Epidermal melanocyte (primary cell): ENCODE measurements around the gene DSC1.

Experiments
- DNase-seq: peaks from one replicate; pipeline ENCODE4 v3.0.0; 2011; ENCODE audit warnings: low spot score; ENCODE audit not compliant: insufficient read length

Gene DSC1

GRCh38 chr18:31104444-31104843 is 58.2 kb downstream of the DSC1 start:
- DNase-seq: no peak

DNA sequence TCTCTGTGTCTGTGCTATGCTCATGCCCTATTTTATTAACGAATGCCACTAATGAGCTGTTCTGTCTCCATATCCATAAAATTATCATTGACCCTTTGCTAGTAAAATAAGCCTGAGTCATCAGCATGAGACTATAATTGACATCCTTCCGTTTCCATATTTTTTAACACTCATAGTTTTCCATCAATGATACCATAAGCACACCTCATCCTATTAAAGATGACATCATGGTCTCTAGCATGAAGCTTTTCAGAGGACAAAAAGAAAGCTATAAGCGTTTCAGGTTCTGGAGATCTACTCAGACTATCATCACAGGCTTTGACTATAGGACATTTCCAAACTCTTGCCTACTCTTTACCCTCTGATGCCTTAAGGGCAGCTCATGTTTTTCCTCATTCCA is 59.2 kb downstream of the DSC1 start:
- no peak for DNase-seq

GRCh38 chr18:31102941-31103340 is 59.7 kb downstream of the DSC1 start:
- DNase-seq: no peak

DNA sequence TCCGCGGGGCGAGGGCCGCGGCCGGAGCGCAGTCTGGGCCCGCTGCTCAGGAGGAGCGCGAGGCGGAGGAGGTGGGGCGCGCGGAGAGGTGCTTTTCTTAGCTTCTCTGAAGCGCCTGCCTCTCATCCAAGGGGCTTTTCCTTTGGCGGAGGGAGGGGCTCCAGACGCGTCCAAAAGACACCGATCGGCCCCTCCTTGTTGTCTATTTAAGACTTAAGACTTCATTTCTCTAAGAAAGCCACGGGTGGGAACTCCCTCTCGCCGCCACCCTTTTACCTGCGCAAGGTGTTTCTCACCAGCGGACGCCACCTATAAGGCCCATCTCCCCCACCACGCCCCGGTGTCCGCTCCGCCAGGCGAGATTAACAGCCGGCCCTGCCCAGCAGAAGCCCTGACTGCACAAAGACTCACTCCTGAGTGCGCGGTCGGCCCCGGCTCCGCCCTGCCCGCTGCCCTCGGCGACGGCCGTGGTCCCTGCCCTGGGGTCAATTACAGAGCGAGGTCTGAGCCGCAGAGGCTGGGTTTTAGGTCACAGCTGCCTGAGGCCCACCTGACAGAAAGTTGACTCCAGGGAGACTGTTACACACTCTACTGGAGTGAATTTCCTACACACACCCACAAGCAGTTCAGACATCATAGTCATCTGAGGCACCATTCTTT is 60.5 kb downstream of the DSC1 start, which contains the start of gene DSC2:
Gene DSC2, minus strand, starts transcription at position 397 of the 660 bp plus-strand sequence. CDS start 450 bp downstream, outside the sequence.
- DNase-seq: no peak

DNA sequence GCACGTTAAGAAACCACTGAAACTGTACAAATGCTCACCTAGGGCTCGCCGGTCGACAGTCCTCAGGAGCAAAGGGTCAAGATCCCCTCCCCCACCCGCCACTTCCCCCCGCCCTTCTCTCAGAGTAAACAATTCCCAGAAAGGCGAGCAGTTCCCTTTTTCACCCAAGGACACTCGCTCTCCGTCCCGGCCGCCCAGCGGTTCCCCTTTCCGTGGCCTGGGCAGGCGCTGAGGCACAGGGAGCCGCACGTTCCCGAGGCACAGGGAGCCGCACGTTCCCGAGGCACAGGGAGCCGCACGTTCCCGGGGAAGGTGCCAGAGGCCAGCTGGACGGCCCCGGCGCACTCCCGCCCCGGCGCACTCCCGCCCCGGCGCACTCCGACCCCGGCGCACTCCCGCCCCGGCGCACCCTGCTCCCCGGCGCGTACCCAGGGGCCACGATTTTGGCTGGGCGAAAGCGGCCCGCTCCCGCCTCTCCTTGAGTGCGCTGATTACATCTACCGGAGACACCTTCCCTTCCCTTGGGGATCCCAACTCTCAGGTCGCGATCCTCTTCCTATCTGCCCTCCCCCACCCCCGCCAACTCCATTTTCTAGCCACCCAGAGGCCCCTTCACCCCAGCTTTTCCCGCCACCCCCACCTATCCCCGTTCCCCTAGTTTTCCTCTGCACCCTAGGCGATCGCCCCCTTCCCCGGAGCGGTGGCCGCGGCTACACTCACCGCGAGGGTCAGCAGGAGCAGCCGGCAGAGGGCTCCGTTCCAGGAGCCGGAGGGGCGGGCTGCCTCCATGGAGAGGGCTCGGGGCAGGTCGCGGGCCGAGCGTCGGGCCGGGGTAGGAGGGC is 61.3 kb downstream of the DSC1 start:
- DNase-seq: no peak

GRCh38 chr18:31100436-31101182 is 62.0 kb downstream of the DSC1 start:
- DNase-seq: no peak

DNA sequence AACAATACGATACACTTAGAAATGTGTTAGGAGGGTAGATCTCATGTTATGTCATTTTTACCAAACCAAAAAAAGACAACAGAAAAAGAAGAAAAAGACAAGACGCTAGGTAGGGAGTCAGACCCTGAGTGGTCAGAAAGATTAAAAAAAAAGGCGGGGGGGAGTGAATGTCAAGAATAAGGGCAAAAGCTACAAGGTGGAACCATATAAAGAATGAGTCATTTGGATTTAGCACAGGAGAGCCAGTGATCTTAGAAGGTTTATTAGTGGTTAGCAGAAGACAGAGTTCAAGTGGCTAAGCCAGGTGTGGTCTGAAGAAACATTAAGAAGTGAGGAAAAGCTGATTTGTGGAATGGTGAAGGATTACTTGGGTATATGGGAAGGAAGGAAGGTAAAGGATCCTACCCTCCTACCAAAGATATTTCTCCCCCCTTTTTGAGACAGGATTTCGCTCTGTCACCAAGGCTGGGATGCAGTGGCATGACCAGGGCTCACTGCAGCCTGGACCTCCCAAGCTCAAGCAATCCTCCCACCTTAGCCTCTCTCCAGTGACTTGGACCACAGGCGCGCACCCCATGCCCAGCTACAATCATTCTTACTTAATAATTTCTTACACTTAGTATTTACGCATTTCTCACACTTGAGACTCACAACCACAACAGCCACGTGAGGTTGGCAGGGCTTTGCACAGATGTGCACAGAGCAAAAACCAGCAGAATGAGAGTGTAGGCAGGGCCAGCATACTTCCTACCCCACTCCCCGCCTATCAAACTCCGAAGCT is 63.0 kb downstream of the DSC1 start:
- no peak for DNase-seq

GRCh38 chr18:31098878-31099277 is 63.8 kb downstream of the DSC1 start:
- DNase-seq: no peak

- no peak for DNase-seq
Measured at GRCh38 chr18:31097666-31098065, 65.0 kb downstream of the DSC1 start.

DNA sequence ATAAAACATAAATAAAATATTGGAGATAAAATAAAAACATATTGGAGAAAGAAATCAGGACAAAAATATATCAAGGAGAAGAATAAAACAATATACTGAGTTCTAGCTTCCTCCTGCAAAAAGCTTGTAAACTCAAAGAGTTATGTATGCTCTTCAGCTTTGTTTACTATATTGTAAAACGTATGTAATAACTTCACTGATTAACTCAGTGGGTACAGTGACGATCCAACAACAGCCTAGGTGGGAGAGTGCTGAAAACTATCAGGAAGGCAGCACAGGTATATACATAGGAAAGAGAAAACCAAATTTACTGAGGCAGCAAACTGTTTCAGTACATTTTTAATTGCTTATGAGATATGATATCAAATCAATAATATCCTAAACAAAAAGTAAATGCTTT is 68.8 kb downstream of the DSC1 start:
- DNase-seq: no peak

DNA sequence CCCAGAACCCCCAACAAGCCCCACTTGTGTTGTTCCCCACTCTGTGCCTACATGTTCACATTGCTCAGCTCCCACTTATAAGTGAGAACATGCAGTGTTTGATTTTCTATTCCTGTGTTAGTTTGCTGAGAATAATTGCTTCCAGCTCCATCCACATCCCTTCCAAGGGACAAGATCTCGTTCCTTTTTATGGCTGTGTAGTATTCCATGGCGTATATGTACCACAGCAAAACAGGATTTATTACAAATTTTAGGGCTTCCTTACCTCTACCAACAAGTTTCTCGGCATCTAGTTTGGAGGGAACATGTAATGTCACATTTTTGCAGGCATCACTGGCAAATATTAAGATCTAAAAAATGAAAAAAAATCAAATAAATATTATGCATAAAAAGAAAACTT is 69.4 kb downstream of the DSC1 start:
- no peak for DNase-seq

DNA sequence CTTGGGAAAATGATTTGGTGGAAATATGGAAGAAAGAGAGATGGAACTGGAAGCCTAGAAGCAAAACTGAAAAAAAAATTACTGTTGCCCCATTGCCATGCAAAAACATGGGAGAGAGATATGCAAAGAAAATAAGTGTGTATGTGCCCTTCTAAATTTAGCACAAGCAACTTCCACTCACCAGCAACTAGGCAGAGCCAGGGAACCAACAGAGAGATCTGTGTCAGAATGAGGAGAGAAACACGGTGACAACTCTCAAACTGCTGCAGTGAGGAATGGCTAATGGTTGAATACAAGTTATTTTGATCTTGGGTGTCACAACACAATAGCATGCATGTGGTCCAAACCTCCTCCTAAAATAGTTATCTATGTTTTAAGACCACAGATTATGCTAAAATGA is 71.3 kb downstream of the DSC1 start:
- DNase-seq: no peak

GRCh38 chr18:31088532-31088931 is 74.1 kb downstream of the DSC1 start:
- no peak for DNase-seq

- DNase-seq: no peak
Measured at GRCh38 chr18:31079973-31080372, 82.7 kb downstream of the DSC1 start.
